Keratinocyte (primary cell): ENCODE results near the gene CENPP. TPM values are rescaled to one million over a fixed set of nuclear protein-coding genes. Genes with fewer than 3 reads are reported as not detected.

ENCODE experiments used
- DNase-seq: peaks from one replicate; pipeline ENCODE4 v3.0.0-alpha.2; 2011; ENCODE audit warnings: low read depth, missing footprints, low spot score
- FAIRE-seq: peaks from 2 replicates; lab custom pipeline; 2011; peaks lifted over from hg19 to GRCh38; lab: Jason Lieb, UNC
- H2AFZ ChIP-seq: 2 replicates; pipeline ENCODE4 v1.6.0; 2012; ENCODE audit warnings: low read length, control low read depth, inconsistent platforms; ENCODE audit not compliant: control insufficient read depth
- H3K27ac ChIP-seq: 2 replicates; pipeline ENCODE4 v1.5.1; 2011; ENCODE audit warnings: low read length; ENCODE audit not compliant: control insufficient read depth, insufficient read depth
- H3K27me3 ChIP-seq: 3 replicates; pipeline ENCODE4 v1.6.0; 2011; ENCODE audit warnings: low read length; ENCODE audit not compliant: control insufficient read depth, insufficient read depth; ENCODE audit errors: extremely low read depth
- H3K36me3 ChIP-seq, 2 experiments: 2 replicates in 1 of 2; 3 replicates in 1 of 2; pipeline ENCODE4 v1.5.1; 2011; ENCODE audit warnings: low read length in 2 of 2, mild to moderate bottlenecking in 1 of 2; ENCODE audit not compliant: control insufficient read depth in 2 of 2, insufficient read depth in 2 of 2; ENCODE audit errors: extremely low read depth in 1 of 2
- H3K4me1 ChIP-seq: 3 replicates; pipeline ENCODE4 v1.5.1; 2011; ENCODE audit warnings: low read length; ENCODE audit not compliant: control insufficient read depth, insufficient read depth; ENCODE audit errors: extremely low read depth
- H3K4me2 ChIP-seq: 3 replicates; pipeline ENCODE4 v1.6.0; 2011; ENCODE audit warnings: low read depth, low read length; ENCODE audit not compliant: control insufficient read depth, insufficient read depth; ENCODE audit errors: extremely low read depth
- H3K4me3 ChIP-seq, 3 experiments: fragments of 200-600 bp in 1 of 3; sonication (generic) in 1 of 3; 2 replicates in 2 of 3; 3 replicates in 1 of 3; pipeline ENCODE4 v1.5.1; 2011 to 2016; ENCODE audit warnings: low read length in 3 of 3, mild to moderate bottlenecking in 3 of 3, control low read depth in 2 of 3, inconsistent platforms in 1 of 3, low read depth in 1 of 3, mixed read lengths in 1 of 3, mixed run types in 1 of 3, moderate library complexity in 1 of 3; ENCODE audit not compliant: control insufficient read depth in 2 of 3, insufficient read depth in 2 of 3; ENCODE audit errors: extremely low read depth in 1 of 3
- H3K79me2 ChIP-seq: 2 replicates; pipeline ENCODE4 v1.6.0; 2012; ENCODE audit warnings: low read length; ENCODE audit not compliant: control insufficient read depth, insufficient read depth
- H3K9ac ChIP-seq: 3 replicates; pipeline ENCODE4 v1.6.0; 2011; ENCODE audit warnings: low read length; ENCODE audit not compliant: control insufficient read depth, insufficient read depth; ENCODE audit errors: extremely low read depth
- H3K9me1 ChIP-seq: 3 replicates; pipeline ENCODE4 v1.6.0; 2011; ENCODE audit warnings: low read length; ENCODE audit not compliant: control insufficient read depth, insufficient read depth; ENCODE audit errors: extremely low read depth
- H3K9me3 ChIP-seq: 2 replicates; pipeline ENCODE4 v1.5.1; 2012; ENCODE audit warnings: low read depth, low read length; ENCODE audit not compliant: control insufficient read depth
- H4K20me1 ChIP-seq: 3 replicates; pipeline ENCODE4 v1.6.0; 2011; ENCODE audit warnings: low read length; ENCODE audit not compliant: control insufficient read depth, insufficient read depth; ENCODE audit errors: extremely low read depth
- EZH2 ChIP-seq: IDR thresholded peaks from one replicate; pipeline ENCODE4 v1.6.1; 2012; ENCODE audit warnings: inconsistent platforms, mild to moderate bottlenecking, low read length, moderate library complexity
- dilution Hi-C: fragments of 300-500 bp; cut with MboI; formaldehyde crosslinking; loops from one replicate; pipeline ENCODE4 v1.7.0; 2020; ENCODE audit warnings: low sequenced_read_pairs; ENCODE audit not compliant: extremely low pct_ligation_motif_present
- polyA plus RNA-seq, 5 experiments: library from polyadenylated mRNA; depleted of rRNA in 3 of 5; stranded (reverse) in 3 of 5; stranded (forward) in 1 of 5; unstranded in 1 of 5; fragments of >200 nt; gene quantifications; 1 replicate in 1 of 5; 2 replicates in 3 of 5; 3 replicates in 1 of 5; pipeline versions ENCODE4 v1.2.1 to v1.2.3, GENCODE V29; 2011 to 2012; ENCODE audit warnings: missing spikeins in 2 of 5, low read depth in 1 of 5, low replicate concordance in 1 of 5
- TF ChIP-seq, protein P1 (sequence below), 3 experiments: IDR thresholded peaks in 1 of 3; conservative IDR thresholded peaks in 1 of 3; optimal IDR thresholded peaks in 1 of 3; 2 replicates in 2 of 3; 3 replicates in 1 of 3; pipeline versions ENCODE3 to v1.5.1; 2011; ENCODE audit warnings: low read length in 3 of 3, mild to moderate bottlenecking in 3 of 3, moderate library complexity in 2 of 3, control low read depth in 1 of 3, inconsistent platforms in 1 of 3; ENCODE audit not compliant: insufficient read depth in 2 of 3; ENCODE audit errors: extremely low read depth in 1 of 3

CENPP gene
- polyA plus RNA-seq, 1 donor (not counting 4 experiments of a cell fraction or from before 2014, with no cell fraction given): 6.7 TPM

- Histone ChIP-seq H3K4me1 (peaks cover 36% of the 10 kb centered on the region), H3K9me3 (no peaks in the 10 kb centered on the region), H3K4me2 (peak overlapping the region; percentile 57), H4K20me1 (no peaks in the 10 kb centered on the region), H3K9me1 (no peaks in the 10 kb centered on the region), H2AFZ (no peak overlapping the region), H3K27me3 (no peaks in the 10 kb centered on the region), H3K4me3 (peak overlapping the region in 1 of 3 experiments; percentile 4), H3K36me3 (peaks cover 21 to 36% of the 10 kb centered on the region in 2 experiments), H3K9ac (peak overlapping the region; percentile 78), H3K27ac (peak overlapping the region; percentile 86), H3K79me2 (peaks cover 34% of the 10 kb centered on the region)
- DNase-seq (peak; percentile 71), FAIRE-seq (peak; percentile 92)
- dilution Hi-C loops: no loop called here
- TF ChIP-seq, protein P1, sequence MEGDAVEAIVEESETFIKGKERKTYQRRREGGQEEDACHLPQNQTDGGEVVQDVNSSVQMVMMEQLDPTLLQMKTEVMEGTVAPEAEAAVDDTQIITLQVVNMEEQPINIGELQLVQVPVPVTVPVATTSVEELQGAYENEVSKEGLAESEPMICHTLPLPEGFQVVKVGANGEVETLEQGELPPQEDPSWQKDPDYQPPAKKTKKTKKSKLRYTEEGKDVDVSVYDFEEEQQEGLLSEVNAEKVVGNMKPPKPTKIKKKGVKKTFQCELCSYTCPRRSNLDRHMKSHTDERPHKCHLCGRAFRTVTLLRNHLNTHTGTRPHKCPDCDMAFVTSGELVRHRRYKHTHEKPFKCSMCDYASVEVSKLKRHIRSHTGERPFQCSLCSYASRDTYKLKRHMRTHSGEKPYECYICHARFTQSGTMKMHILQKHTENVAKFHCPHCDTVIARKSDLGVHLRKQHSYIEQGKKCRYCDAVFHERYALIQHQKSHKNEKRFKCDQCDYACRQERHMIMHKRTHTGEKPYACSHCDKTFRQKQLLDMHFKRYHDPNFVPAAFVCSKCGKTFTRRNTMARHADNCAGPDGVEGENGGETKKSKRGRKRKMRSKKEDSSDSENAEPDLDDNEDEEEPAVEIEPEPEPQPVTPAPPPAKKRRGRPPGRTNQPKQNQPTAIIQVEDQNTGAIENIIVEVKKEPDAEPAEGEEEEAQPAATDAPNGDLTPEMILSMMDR (optimal IDR thresholded peaks at IDR 0.05 in 1 of 3, IDR thresholded peaks at IDR 0.05 in 1 of 3, conservative IDR thresholded peaks at IDR 0.05 in 1 of 3; ENCODE audit: extremely low read depth in 1 of 3, insufficient read depth in 2 of 3, low read length in 3 of 3): peak in 2 of 3 experiments; percentile 5 to 20
- TF ChIP-seq EZH2: no peak
These were observed 328.9 kb downstream of the CENPP start for GRCh38 chr9:92654481-92655301.

GRCh38 chr9:92655366-92655765, 329.6 kb downstream of the CENPP start:
- H3K9me3 ChIP-seq: no peaks in the 10 kb centered on the region
- H3K4me1 ChIP-seq: peaks cover 36% of the 10 kb centered on the region
- H3K4me3 ChIP-seq: no peak overlapping the region
- H3K4me2 ChIP-seq: peak overlapping the region; percentile 57
- dilution Hi-C loops: no loop called here
- no peak for FAIRE-seq
- no peaks in the 10 kb centered on the region for H3K9me1 ChIP-seq
- H3K36me3 ChIP-seq: peaks cover 19 to 40% of the 10 kb centered on the region in 2 experiments
- H3K79me2 ChIP-seq: peaks cover 41% of the 10 kb centered on the region
- no peak for TF ChIP-seq EZH2
- TF ChIP-seq, protein P1 (optimal IDR thresholded peaks at IDR 0.05 in 1 of 3, IDR thresholded peaks at IDR 0.05 in 1 of 3, conservative IDR thresholded peaks at IDR 0.05 in 1 of 3; ENCODE audit: extremely low read depth in 1 of 3, insufficient read depth in 2 of 3, low read length in 3 of 3): no peak
- no peaks in the 10 kb centered on the region for H4K20me1 ChIP-seq
- H3K27ac ChIP-seq: peak overlapping the region; percentile 86
- H3K27me3 ChIP-seq: no peaks in the 10 kb centered on the region
- no peak overlapping the region for H2AFZ ChIP-seq
- H3K9ac ChIP-seq: peak overlapping the region; percentile 78
- DNase-seq: no peak
